HCT116 (cell line): ENCODE data around the gene ASIC3. TPM values are rescaled to one million over a fixed set of nuclear protein-coding genes. Genes with fewer than 3 reads are reported as not detected.

Experiments
- ATAC-seq: fragments of 200-7000 bp; cut with Tn5 transposase; 2 replicates; pipeline ENCODE4 v1.9.1; 2020; ENCODE audit warnings: mild to moderate bottlenecking, moderate library complexity
- BruUV-seq: library from RNA; stranded (reverse); fragments of 400-500 nt; replicated peaks from 2 replicates; lab custom pipeline; 2021; lab: Mats Ljungman, UMichigan
- CTCF ChIA-PET: fragments of 300-600 bp; sonication (Branson Sonifier 250); formaldehyde crosslinking; loops from one replicate; lab custom pipeline; 2021; ENCODE audit warnings: antibody characterized with exemption; lab: Charles Lee
- POLR2A ChIA-PET: fragments of 300-600, 350-600 bp; sonication (Branson Sonifier 250); formaldehyde crosslinking; loops from one replicate; lab custom pipeline; 2021; ENCODE audit warnings: antibody characterized with exemption; lab: Charles Lee
- RAD21 ChIA-PET, 2 experiments: fragments of 300-600 bp; sonication (Branson Sonifier 250); formaldehyde crosslinking; loops; one replicate each; lab custom pipeline; 2023; ENCODE audit warnings: low total read pairs in 2 of 2; ENCODE audit not compliant: uncharacterized antibody in 2 of 2, unreplicated experiment in 2 of 2, low non-redundant PET in 1 of 2; lab: Charles Lee
- DNase-seq: peaks from one replicate; pipeline ENCODE4 v3.0.0-alpha.2; 2010; ENCODE audit warnings: low read depth, low spot score
- H2AFZ ChIP-seq: fragments of 200-600 bp; shearing (Covaris generic), sonication (generic); 2 replicates; pipeline ENCODE4 v1.6.1; 2017; ENCODE audit warnings: low read depth, mixed run types, mixed read lengths, antibody characterized with exemption, low read length; ENCODE audit not compliant: poor library complexity, severe bottlenecking
- H3K27ac ChIP-seq: 2 replicates; pipeline ENCODE4 v1.5.1; 2012; ENCODE audit warnings: low read depth, low read length
- H3K27me3 ChIP-seq: fragments of 200-600 bp; sonication (generic); 2 replicates; pipeline ENCODE4 v1.6.1; 2016; ENCODE audit warnings: mixed run types, low read length, mixed read lengths; ENCODE audit not compliant: insufficient read depth
- H3K36me3 ChIP-seq, 2 experiments: fragments of 200-500 bp in 1 of 2; fragments of 200-600 bp in 1 of 2; sonication (Bioruptor generic) in 1 of 2; sonication (generic) in 1 of 2; 2 replicates each; pipeline versions ENCODE4 v1.5.1 to v1.6.1; 2014 to 2016; ENCODE audit warnings: low read length in 2 of 2, inconsistent platforms in 1 of 2, mixed read lengths in 1 of 2, mixed run types in 1 of 2; ENCODE audit not compliant: insufficient read depth in 2 of 2, control insufficient read depth in 1 of 2
- H3K4me1 ChIP-seq, 2 experiments: fragments of 200-600 bp in 1 of 2; sonication (generic) in 1 of 2; 2 replicates each; pipeline versions ENCODE4 v1.5.1 to v1.6.1; 2012 to 2017; ENCODE audit warnings: low read length in 2 of 2, inconsistent platforms in 1 of 2, mild to moderate bottlenecking in 1 of 2, mixed read lengths in 1 of 2, mixed run types in 1 of 2, moderate library complexity in 1 of 2; ENCODE audit not compliant: insufficient read depth in 2 of 2, control insufficient read depth in 1 of 2
- H3K4me2 ChIP-seq: fragments of 200-600 bp; sonication (generic); 2 replicates; pipeline ENCODE4 v1.6.1; 2017; ENCODE audit warnings: mixed run types, low read length, mixed read lengths
- H3K4me3 ChIP-seq, 2 experiments: fragments of 200-600 bp in 1 of 2; sonication (generic) in 1 of 2; replicated peaks in 1 of 2; 2 replicates each; pipeline ENCODE4 v1.5.1; 2011 to 2016; ENCODE audit warnings: low read length in 2 of 2, control low read depth in 1 of 2, low read depth in 1 of 2, mild to moderate bottlenecking in 1 of 2, mixed read lengths in 1 of 2, mixed run types in 1 of 2
- H3K79me2 ChIP-seq: fragments of 200-600 bp; sonication (generic); 2 replicates; pipeline ENCODE4 v1.6.1; 2017; ENCODE audit warnings: mild to moderate bottlenecking, mixed run types, low read length, moderate library complexity, mixed read lengths; ENCODE audit not compliant: insufficient read depth
- H3K9ac ChIP-seq: fragments of 200-600 bp; sonication (generic); 2 replicates; pipeline ENCODE4 v1.6.1; 2016; ENCODE audit warnings: low read length, mixed read lengths
- H3K9me2 ChIP-seq: fragments of 200-600 bp; sonication (generic), shearing (Covaris generic); 2 replicates; pipeline ENCODE4 v1.6.1; 2017; ENCODE audit warnings: mixed run types, mild to moderate bottlenecking, moderate library complexity; ENCODE audit not compliant: insufficient read depth
- H3K9me3 ChIP-seq, 2 experiments: fragments of 200-500 bp in 1 of 2; fragments of 200-600 bp in 1 of 2; sonication (Bioruptor generic) in 1 of 2; sonication (generic) in 1 of 2; 2 replicates each; pipeline ENCODE4 v1.6.1; 2014 to 2017; ENCODE audit warnings: low read length in 2 of 2, mixed read lengths in 2 of 2, inconsistent platforms in 1 of 2, low read depth in 1 of 2, mild to moderate bottlenecking in 1 of 2, mixed run types in 1 of 2, moderate library complexity in 1 of 2; ENCODE audit not compliant: control insufficient read depth in 1 of 2, insufficient read depth in 1 of 2
- H4K20me1 ChIP-seq: fragments of 200-600 bp; sonication (generic), shearing (Covaris generic); 2 replicates; pipeline ENCODE4 v1.6.1; 2017; ENCODE audit warnings: mixed run types, mild to moderate bottlenecking, moderate library complexity; ENCODE audit not compliant: insufficient read depth
- CBX3 ChIP-seq: IDR thresholded peaks from 2 replicates; pipeline ENCODE4 v1.6.1; 2012; ENCODE audit warnings: low read depth
- CTCF ChIP-seq, 3 experiments: fragments of 200-600 bp in 1 of 3; sonication (generic) in 1 of 3; IDR thresholded peaks in 2 of 3; conservative IDR thresholded peaks in 1 of 3; 2 replicates each; pipeline ENCODE4 v1.5.1; 2012 to 2017; ENCODE audit warnings: low read depth in 2 of 3, low read length in 2 of 3, antibody characterized with exemption in 1 of 3, borderline replicate concordance in 1 of 3, control low read depth in 1 of 3, mild to moderate bottlenecking in 1 of 3, mixed read lengths in 1 of 3, mixed run types in 1 of 3, moderate library complexity in 1 of 3; ENCODE audit not compliant: insufficient read depth in 1 of 3
- ELF1 ChIP-seq: IDR thresholded peaks from 2 replicates; pipeline ENCODE4 v1.6.1; 2012; ENCODE audit warnings: low read depth, borderline replicate concordance
- EZH2 ChIP-seq: fragments of 200-600 bp; sonication (generic); IDR thresholded peaks from 2 replicates; pipeline ENCODE4 v1.6.1; 2017; ENCODE audit warnings: antibody characterized with exemption, mixed run types
- EZH2phosphoT487 ChIP-seq: fragments of 200-600 bp; IDR thresholded peaks from 2 replicates; pipeline ENCODE4 v1.6.1; 2018; ENCODE audit warnings: antibody characterized with exemption, borderline replicate concordance
- FOSL1 ChIP-seq: IDR thresholded peaks from 2 replicates; pipeline ENCODE4 v1.6.1; 2012; ENCODE audit warnings: low read depth
- JUND ChIP-seq: IDR thresholded peaks from 2 replicates; pipeline ENCODE4 v1.6.1; 2012
- MAX ChIP-seq: IDR thresholded peaks from 2 replicates; pipeline ENCODE4 v1.6.1; 2012
- POLR2A ChIP-seq: IDR thresholded peaks from 2 replicates; pipeline ENCODE4 v1.7.0; 2011; ENCODE audit warnings: borderline replicate concordance; ENCODE audit not compliant: insufficient read depth, insufficient read length; ENCODE audit errors: extremely low read depth
- REST ChIP-seq: IDR thresholded peaks from 2 replicates; pipeline ENCODE4 v1.6.1; 2012; ENCODE audit warnings: low read depth
- SIN3A ChIP-seq: IDR thresholded peaks from 2 replicates; pipeline ENCODE4 v1.6.1; 2012; ENCODE audit warnings: low read depth
- SP1 ChIP-seq: IDR thresholded peaks from 2 replicates; pipeline ENCODE4 v1.6.1; 2012; ENCODE audit warnings: low read depth
- SRF ChIP-seq: IDR thresholded peaks from 2 replicates; pipeline ENCODE4 v1.6.1; 2012; ENCODE audit warnings: low read depth
- TCF7L2 ChIP-seq: IDR thresholded peaks from 2 replicates; pipeline ENCODE4 v1.7.0; 2011; ENCODE audit warnings: borderline replicate concordance, inconsistent platforms; ENCODE audit not compliant: insufficient read depth, insufficient read length; ENCODE audit errors: extremely low read depth
- ZBTB33 ChIP-seq: IDR thresholded peaks from 2 replicates; pipeline ENCODE4 v1.6.1; 2011; ENCODE audit warnings: mild to moderate bottlenecking, low read length, moderate library complexity; ENCODE audit not compliant: insufficient replicate concordance; ENCODE audit errors: extremely low read depth
- ZFX ChIP-seq: fragments of 450-650 bp; IDR thresholded peaks from 2 replicates; pipeline ENCODE4 v1.6.1; 2017
- ZNF274 ChIP-seq: fragments of 200-500 bp; sonication (Bioruptor generic); IDR thresholded peaks from 2 replicates; pipeline ENCODE4 v1.6.1; 2014; ENCODE audit warnings: mild to moderate bottlenecking, low read depth, low read length, inconsistent platforms
- intact Hi-C: fragments of 100-400 bp; cut with micrococcal nuclease; formaldehyde crosslinking; loops from 2 replicates; pipeline ENCODE4 v1.10.0; 2022
- total RNA-seq: library from RNA; stranded (reverse); gene quantifications from one replicate; pipeline ENCODE4 v1.2.1, GENCODE V29; 2021; ENCODE audit not compliant: unreplicated experiment

ASIC3 gene
- total RNA-seq, 1 experiment from 2014 or later: 4.4 TPM

- intact Hi-C loops: no loop called here
- ChIA-PET POLR2A (no interaction called here), CTCF (no interaction called here), RAD21 (no interaction called here)
- Histone ChIP-seq H4K20me1 (no peaks in the 10 kb centered on the region), H3K27me3 (no peaks in the 10 kb centered on the region), H3K36me3 (peaks cover 41 to 47% of the 10 kb centered on the region in 2 experiments; a peak in 3 of 4 replicates), H3K4me3 (no peak overlapping the region), H3K79me2 (peaks cover 13% of the 10 kb centered on the region; the same call in 1 of the 2 replicates), H2AFZ (no peak overlapping the region), H3K4me2 (no peak overlapping the region), H3K9ac (no peak overlapping the region), H3K9me2 (no peaks in the 10 kb centered on the region), H3K4me1 (peaks cover 2 to 18% of the 10 kb centered on the region in 2 experiments; a peak in 3 of 4 replicates), H3K27ac (no peak overlapping the region; the same call in 1 of the 2 replicates), H3K9me3 (no peaks in the 10 kb centered on the region)
- no peak for ATAC-seq
- no TSS peak for BruUV-seq
- no peak for TF ChIP-seq CTCF (IDR thresholded peaks at IDR 0.05 in 2 of 3, conservative IDR thresholded peaks at IDR 0.05 in 1 of 3; ENCODE audit: borderline replicate concordance in 1 of 3, insufficient read depth in 1 of 3, low read depth in 2 of 3, low read length in 2 of 3)
- TF ChIP-seq SP1: no peak
- no peak for TF ChIP-seq MAX
- TF ChIP-seq ZBTB33: no peak
- no peak for TF ChIP-seq ZFX
- no peak for TF ChIP-seq EZH2phosphoT487
- no peak for TF ChIP-seq TCF7L2
- TF ChIP-seq ELF1: no peak
- TF ChIP-seq REST: no peak
- TF ChIP-seq ZNF274: no peak
- no peak for TF ChIP-seq FOSL1
- TF ChIP-seq POLR2A: no peak
- no peak for TF ChIP-seq JUND
- no peak for TF ChIP-seq CBX3
- no peak for TF ChIP-seq SRF
- TF ChIP-seq EZH2: no peak
- no peak for TF ChIP-seq SIN3A
- DNase-seq: no peak
Measured at GRCh38 chr7:151073990-151074389, 25.7 kb downstream of the ASIC3 start.
